Stimulated activated CD4-positive, alpha-beta T cell treated with anti-CD3 and anti-CD28 coated beads, Interleukin-4, amount 100 ng/mL, for 48 hours (primary cell): ENCODE measurements around the gene CRYBG3.
"Not testable (repeated sequence)": the region's sequence is repeated elsewhere in the genome, so short reads cannot be mapped to it uniquely, and the experiment has no call there.

Experiments
- DNase-seq, 2 donors: peaks; one replicate each; pipeline ENCODE4 v3.0.0-alpha.2; 2020; ENCODE audit warnings: low read depth in 2 of 2

The CRYBG3 gene

GRCh38 chr3:97896547-97896946 lies 74.7 kb downstream of the CRYBG3 start:
- DNase-seq, result no peak

GRCh38 chr3:97899331-97899730 lies 77.5 kb downstream of the CRYBG3 start:
- no peak for DNase-seq

GRCh38 chr3:97901313-97902248 lies 79.8 kb downstream of the CRYBG3 start:
- no peak for DNase-seq

DNA sequence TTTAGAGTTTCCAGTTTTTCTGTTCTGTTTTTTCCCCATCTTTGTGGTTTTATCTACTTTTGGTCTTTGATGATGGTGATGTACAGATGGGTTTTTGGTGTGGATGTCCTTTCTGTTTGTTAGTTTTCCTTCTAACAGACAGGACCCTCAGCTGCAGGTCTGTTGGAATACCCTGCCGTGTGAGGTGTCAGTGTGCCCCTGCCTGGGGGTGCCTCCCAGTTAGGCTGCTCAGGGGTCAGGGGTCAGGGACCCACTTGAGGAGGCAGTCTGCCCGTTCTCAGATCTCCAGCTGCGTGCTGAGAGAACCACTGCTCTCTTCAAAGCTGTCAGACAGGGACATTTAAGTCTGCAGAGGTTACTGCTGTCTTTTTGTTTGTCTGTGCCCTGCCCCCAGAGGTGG lies 88.0 kb downstream of the CRYBG3 start:
- DNase-seq, result not testable (repeated sequence)

- DNase-seq, result not testable (repeated sequence)
Observed at GRCh38 chr3:97910236-97910831, 88.5 kb downstream of the CRYBG3 start.

DNA sequence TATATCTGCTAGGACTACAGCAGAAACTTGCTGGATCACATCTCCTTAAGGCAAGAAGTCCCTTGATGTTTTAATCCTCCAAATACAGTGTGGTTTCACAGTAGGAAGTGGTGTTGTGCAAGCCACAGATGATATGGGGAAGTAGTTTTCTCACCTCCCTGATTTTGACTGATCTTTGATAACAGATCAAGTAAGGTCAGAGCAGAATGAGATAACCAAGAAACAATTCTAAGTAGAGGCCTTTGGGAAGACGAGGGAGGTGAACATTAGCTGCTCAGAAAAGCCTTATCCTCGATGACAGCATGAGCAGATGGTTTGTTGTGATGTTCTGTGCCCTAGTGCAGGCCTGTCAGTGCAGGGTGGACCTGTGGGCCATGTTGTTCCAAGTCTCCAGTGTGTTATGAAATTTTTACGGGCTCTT lies 89.1 kb downstream of the CRYBG3 start:
- no peak for DNase-seq

GRCh38 chr3:97911459-97911858 lies 89.6 kb downstream of the CRYBG3 start:
- DNase-seq, result no peak

DNA sequence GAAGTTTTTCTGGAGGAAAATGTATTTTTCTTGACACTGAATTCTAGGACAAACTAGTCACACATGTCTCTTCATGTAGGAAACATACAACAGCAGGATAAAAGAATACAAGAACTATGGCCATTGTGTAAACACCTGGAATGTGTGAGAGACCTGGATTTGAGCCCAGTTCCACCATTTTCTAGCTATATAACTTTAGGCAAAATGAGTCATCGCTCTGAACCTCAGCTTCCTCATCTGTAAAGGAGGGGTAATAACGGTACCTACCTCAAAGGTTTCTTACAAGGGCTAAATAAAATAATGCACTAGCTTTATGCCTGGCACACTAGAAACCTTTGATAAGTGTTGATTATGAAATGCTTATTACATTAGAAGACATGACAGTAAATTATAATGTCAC lies 92.6 kb downstream of the CRYBG3 start:
- no peak for DNase-seq

DNA sequence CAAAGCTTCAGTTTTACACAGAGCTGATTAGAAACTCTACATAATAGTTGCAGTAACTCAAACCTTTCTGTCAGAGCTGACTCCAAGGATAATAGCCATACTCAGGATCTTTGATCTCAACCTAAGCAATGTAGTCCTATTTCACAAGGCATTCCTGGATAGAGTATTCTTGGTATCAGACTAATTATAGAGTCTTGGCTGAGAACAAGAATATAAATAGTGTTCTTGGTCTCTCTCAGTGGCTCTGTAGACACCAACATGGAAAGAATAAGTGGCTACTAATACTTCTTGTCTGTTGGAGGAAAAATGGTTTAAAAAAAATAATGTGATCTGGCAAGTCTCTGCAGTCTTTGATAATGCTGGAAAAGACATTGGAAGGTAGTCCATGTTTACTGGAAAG lies 94.8 kb downstream of the CRYBG3 start:
- no peak for DNase-seq

GRCh38 chr3:97917813-97918536 lies 96.2 kb downstream of the CRYBG3 start:
- no peak for DNase-seq

DNA sequence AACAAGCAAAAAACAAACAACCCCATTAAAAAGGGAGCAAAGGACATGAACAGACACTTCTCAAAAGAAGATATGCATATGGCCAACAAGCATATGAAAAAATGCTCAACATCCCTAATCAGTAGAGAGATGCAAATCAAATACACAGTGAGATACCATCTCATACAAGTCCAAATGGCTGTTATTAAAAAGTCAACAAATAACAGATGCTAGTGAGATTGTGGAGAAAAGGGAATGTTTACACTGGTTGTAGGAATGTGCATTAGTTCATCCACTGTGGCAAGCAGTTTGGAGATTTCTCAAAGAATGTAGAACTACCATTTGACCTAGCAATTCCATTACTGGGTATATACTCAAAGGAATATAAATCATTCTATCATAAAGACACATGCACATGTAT lies 105.9 kb downstream of the CRYBG3 start:
- DNase-seq, result no peak

GRCh38 chr3:97928986-97929385 lies 107.2 kb downstream of the CRYBG3 start:
- DNase-seq, result no peak

DNA sequence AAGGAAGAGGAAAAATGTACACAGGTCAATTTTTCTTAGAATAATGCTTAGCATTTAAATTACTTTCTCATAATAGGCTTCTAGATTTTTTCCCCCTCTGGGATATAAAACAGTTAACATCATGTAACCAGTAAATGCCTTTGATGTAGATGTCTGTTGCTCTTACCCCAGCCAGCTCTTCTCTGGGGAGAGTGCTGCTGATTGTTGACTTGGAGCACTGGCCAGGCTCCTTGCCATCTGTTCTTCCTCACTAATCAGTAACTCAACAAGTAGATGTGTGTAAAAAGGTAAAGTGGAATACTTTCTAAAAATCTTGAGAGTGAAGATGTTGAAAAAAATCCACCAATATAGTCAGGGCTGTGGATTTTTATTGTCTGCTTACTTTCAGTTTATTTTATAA lies 108.2 kb downstream of the CRYBG3 start:
- DNase-seq, result no peak

DNA sequence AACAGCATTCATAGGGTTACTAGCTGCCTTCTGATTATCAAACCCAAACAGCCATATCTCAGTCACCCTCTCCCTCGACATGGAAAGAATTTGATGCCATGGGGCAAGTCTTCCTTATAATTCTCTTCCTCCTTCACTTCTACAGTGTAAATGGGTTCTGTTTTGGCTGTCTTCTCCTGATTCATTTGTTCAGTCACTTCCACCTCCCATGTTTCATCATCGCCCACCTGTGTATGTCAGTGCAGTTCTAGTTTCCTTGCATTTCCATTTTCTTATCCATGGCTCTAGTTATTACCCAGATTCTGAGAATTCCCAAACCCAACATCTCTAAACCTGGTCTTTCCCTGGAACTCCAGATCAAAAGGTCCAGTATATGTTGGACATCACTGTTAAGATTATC lies 109.4 kb downstream of the CRYBG3 start:
- DNase-seq, result no peak

- no peak for DNase-seq
Observed at GRCh38 chr3:97932387-97932801, 110.6 kb downstream of the CRYBG3 start.

DNA sequence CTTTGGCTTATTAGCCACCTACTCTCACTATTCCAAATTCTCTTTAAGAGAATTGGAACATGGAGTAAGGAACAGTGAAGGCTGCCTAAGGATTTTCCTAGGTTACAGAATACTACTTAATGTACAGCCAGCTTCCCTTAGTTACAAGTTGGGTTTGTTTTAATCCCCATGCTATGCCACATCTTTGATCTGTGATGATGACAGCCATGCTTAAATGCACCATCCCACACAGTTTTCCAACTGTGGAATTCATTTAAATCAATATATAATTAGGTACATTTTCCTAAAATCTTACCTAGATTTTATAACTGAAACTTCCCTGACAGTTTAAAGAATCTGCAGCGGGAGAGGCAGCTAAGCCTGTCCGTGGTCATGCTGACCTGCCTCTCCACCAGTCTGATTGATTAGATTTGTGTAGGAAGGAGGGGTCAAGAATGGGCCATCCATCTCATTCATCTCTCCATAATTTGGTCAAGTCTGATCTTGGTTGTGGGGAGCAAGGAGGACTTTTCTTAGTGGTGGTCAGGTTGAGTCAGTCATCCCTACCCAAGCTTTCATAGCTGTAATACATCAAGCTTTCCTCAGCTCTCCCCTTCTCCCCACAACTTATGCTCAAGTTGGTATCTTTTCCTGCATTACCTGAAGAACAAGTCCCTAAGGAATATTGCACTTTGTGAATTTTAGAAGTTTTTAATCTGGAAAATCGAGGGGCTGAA lies 113.3 kb downstream of the CRYBG3 start:
- no peak for DNase-seq

GRCh38 chr3:97935842-97936241 lies 114.0 kb downstream of the CRYBG3 start:
- DNase-seq, result no peak

- no peak for DNase-seq
Observed at GRCh38 chr3:97937205-97937604, 115.4 kb downstream of the CRYBG3 start.

DNA sequence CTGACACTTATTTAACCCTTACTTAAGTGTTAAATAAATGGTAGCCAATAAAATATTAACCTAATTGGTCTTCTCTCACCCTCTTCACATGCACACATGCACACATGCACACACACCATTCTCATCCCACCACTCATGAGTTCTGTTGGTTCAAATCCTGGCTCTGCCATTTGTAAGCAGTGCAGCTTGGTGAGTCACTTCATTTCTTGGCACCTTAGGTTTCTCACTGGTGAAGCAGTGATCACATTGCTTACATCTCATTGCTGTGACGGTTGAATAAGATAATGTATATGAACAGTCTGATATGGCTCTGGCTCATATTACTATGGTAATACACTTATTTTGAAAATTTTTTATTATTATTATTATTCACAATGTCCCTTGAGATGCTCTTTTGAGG lies 116.6 kb downstream of the CRYBG3 start:
- no peak for DNase-seq

- DNase-seq, result no peak
Observed at GRCh38 chr3:97939401-97939800, 117.6 kb downstream of the CRYBG3 start.

- DNase-seq, result no peak
Observed at GRCh38 chr3:97940034-97940433, 118.2 kb downstream of the CRYBG3 start.
